HepG2 (cell line): ENCODE results near the gene RPL27A. TPM values are rescaled to one million over a fixed set of nuclear protein-coding genes. Genes with fewer than 3 reads are reported as not detected.

Source experiments
- ATAC-seq: fragments of 200-7000 bp; cut with Tn5 transposase; 3 replicates; pipeline ENCODE4 v1.9.1; 2020; ENCODE audit warnings: mild to moderate bottlenecking, moderate library complexity
- BruUV-seq: library from RNA; stranded (reverse); fragments of 400-500 nt; replicated peaks from 2 replicates; lab custom pipeline; 2021; lab: Mats Ljungman, UMichigan
- CTCF ChIA-PET: fragments of 300-600 bp; formaldehyde crosslinking; extraction: SDS; loops from one replicate; lab custom pipeline; 2021; ENCODE audit warnings: low total read pairs, inconsistent platforms, low intra/inter-chr PET ratio; lab: Yijun Ruan, JAX
- POLR2A ChIA-PET: fragments of 350-600 bp; sonication (Branson Sonifier 250); formaldehyde crosslinking; loops from one replicate; lab custom pipeline; 2020; ENCODE audit warnings: antibody characterized with exemption, inconsistent platforms; lab: Yijun Ruan, JAX
- DNase-seq: peaks from one replicate; pipeline ENCODE4 v3.0.0-alpha.2; 2015; ENCODE audit warnings: low spot score
- FAIRE-seq: peaks from 3 replicates; lab custom pipeline; 2011; peaks lifted over from hg19 to GRCh38; lab: Jason Lieb, UNC
- H2AFZ ChIP-seq: one replicate; pipeline ENCODE4 v1.6.1; 2011; ENCODE audit warnings: low read length, inconsistent platforms
- H3K27ac ChIP-seq: fragments of 300-600 bp; 3 replicates; pipeline ENCODE4 v1.8.0; 2011; ENCODE audit warnings: mixed run types, mild to moderate bottlenecking, mixed read lengths, low read length, inconsistent platforms; ENCODE audit not compliant: insufficient read depth; ENCODE audit errors: extremely low read length
- H3K27me3 ChIP-seq, 2 experiments: fragments of 200-600 bp in 1 of 2; 2 replicates in 1 of 2; 3 replicates in 1 of 2; pipeline versions ENCODE4 v1.6.0 to v1.8.0; 2011; ENCODE audit warnings: low read length in 2 of 2, mild to moderate bottlenecking in 2 of 2, moderate library complexity in 2 of 2, inconsistent platforms in 1 of 2; ENCODE audit not compliant: insufficient read depth in 2 of 2, control insufficient read depth in 1 of 2
- H3K36me3 ChIP-seq, 2 experiments: fragments of 200-600 bp in 1 of 2; replicated peaks in 1 of 2; 2 replicates in 1 of 2; 3 replicates in 1 of 2; pipeline versions ENCODE4 v1.5.1 to v1.8.0; 2011; ENCODE audit warnings: low read length in 2 of 2, inconsistent platforms in 1 of 2; ENCODE audit not compliant: insufficient read depth in 2 of 2, control insufficient read depth in 1 of 2
- H3K4me1 ChIP-seq: 2 replicates; pipeline ENCODE4 v1.5.1; 2012; ENCODE audit warnings: low read length, inconsistent platforms; ENCODE audit not compliant: insufficient read depth
- H3K4me2 ChIP-seq: 2 replicates; pipeline ENCODE4 v1.6.0; 2011; ENCODE audit warnings: low read depth, low read length, inconsistent platforms
- H3K4me3 ChIP-seq, 3 experiments: fragments of 200-600 bp in 1 of 3; sonication (generic), shearing (Covaris generic) in 1 of 3; replicated peaks in 1 of 3; 2 replicates each; pipeline ENCODE4 v1.5.1; 2011 to 2016; ENCODE audit warnings: low read length in 3 of 3, inconsistent platforms in 2 of 3, low read depth in 2 of 3, mild to moderate bottlenecking in 2 of 3, control low read depth in 1 of 3, mixed read lengths in 1 of 3; ENCODE audit not compliant: insufficient read depth in 1 of 3
- H3K79me2 ChIP-seq: one replicate; pipeline ENCODE4 v1.6.1; 2011; ENCODE audit warnings: low read length, inconsistent platforms; ENCODE audit not compliant: insufficient read depth
- H3K9ac ChIP-seq: 2 replicates; pipeline ENCODE4 v1.6.0; 2011; ENCODE audit warnings: mild to moderate bottlenecking, low read depth, low read length, inconsistent platforms; ENCODE audit not compliant: insufficient read depth
- H3K9me3 ChIP-seq: 2 replicates; pipeline ENCODE4 v1.5.1; 2012; ENCODE audit warnings: mild to moderate bottlenecking, low read length
- H4K20me1 ChIP-seq: 2 replicates; pipeline ENCODE4 v1.6.0; 2011; ENCODE audit warnings: inconsistent platforms, mild to moderate bottlenecking, low read length, moderate library complexity; ENCODE audit not compliant: insufficient read depth
- BRD4 ChIP-seq: sonication (generic); formaldehyde crosslinking; IDR thresholded peaks from 2 replicates; pipeline ENCODE4 v1.4.0; 2020; ENCODE audit warnings: missing genetic modification reagents
- FOXA3 ChIP-seq: IDR thresholded peaks from 2 replicates; pipeline ENCODE4 v1.6.1; 2016; ENCODE audit warnings: missing genetic modification reagents, missing compliant biosample characterization
- IKZF4 ChIP-seq: sonication (generic); formaldehyde crosslinking; IDR thresholded peaks from 2 replicates; pipeline ENCODE4 v1.5.1; 2020; ENCODE audit warnings: borderline replicate concordance, mild to moderate bottlenecking, low read depth, missing genetic modification reagents; ENCODE audit errors: not compliant biosample characterization
- MAZ ChIP-seq, 2 experiments: sonication (generic) in 1 of 2; formaldehyde crosslinking in 1 of 2; IDR thresholded peaks; 2 replicates each; pipeline versions ENCODE4 v1.5.0 to v1.6.1; 2012 to 2020; ENCODE audit warnings: low read depth in 2 of 2, mild to moderate bottlenecking in 2 of 2, borderline replicate concordance in 1 of 2, improper control_type of control experiment in 1 of 2, low read length in 1 of 2, missing genetic modification reagents in 1 of 2, moderate library complexity in 1 of 2
- NFE2L1 ChIP-seq: sonication (generic); formaldehyde crosslinking; IDR thresholded peaks from 2 replicates; pipeline ENCODE4 v1.4.0; 2020; ENCODE audit warnings: missing genetic modification reagents, mild to moderate bottlenecking, borderline replicate concordance
- NR2F2 ChIP-seq: IDR thresholded peaks from 2 replicates; pipeline ENCODE4 v1.6.1; 2012; ENCODE audit warnings: low read depth, inconsistent platforms, borderline replicate concordance
- POLR2AphosphoS2 ChIP-seq: IDR thresholded peaks from 2 replicates; pipeline ENCODE4 v1.6.1; 2011; ENCODE audit warnings: low read depth, low read length, improper control_type of control experiment
- RAD21 ChIP-seq: fragments of 450-650 bp; formaldehyde crosslinking; IDR thresholded peaks from 2 replicates; pipeline ENCODE4 v1.5.0; 2020; ENCODE audit warnings: mild to moderate bottlenecking
- SOX6 ChIP-seq, 2 experiments: fragments of 450-650 bp in 1 of 2; sonication (generic) in 1 of 2; formaldehyde crosslinking in 1 of 2; IDR thresholded peaks; 2 replicates each; pipeline versions ENCODE4 v1.4.0 to v1.6.1; 2017 to 2020; ENCODE audit warnings: antibody characterized with exemption in 1 of 2, mild to moderate bottlenecking in 1 of 2, missing genetic modification reagents in 1 of 2
- SRF ChIP-seq: IDR thresholded peaks from 2 replicates; pipeline ENCODE4 v1.6.1; 2011; ENCODE audit warnings: mild to moderate bottlenecking, low read depth, low read length, moderate library complexity
- YEATS4 ChIP-seq: sonication (generic); formaldehyde crosslinking; IDR thresholded peaks from 2 replicates; pipeline ENCODE4 v1.4.0; 2020; ENCODE audit warnings: missing genetic modification reagents, borderline replicate concordance
- ZFP90 ChIP-seq: sonication (generic); formaldehyde crosslinking; IDR thresholded peaks from 2 replicates; pipeline ENCODE4 v1.8.0; 2022; ENCODE audit warnings: missing genetic modification reagents, mild to moderate bottlenecking, inconsistent platforms, borderline replicate concordance
- ZNF333 ChIP-seq: sonication (generic); formaldehyde crosslinking; IDR thresholded peaks from 2 replicates; pipeline ENCODE4 v1.4.0; 2020; ENCODE audit warnings: mild to moderate bottlenecking, missing genetic modification reagents, borderline replicate concordance
- ZNF337 ChIP-seq: sonication (generic); formaldehyde crosslinking; IDR thresholded peaks from 2 replicates; pipeline ENCODE4 v1.5.1; 2020; ENCODE audit warnings: missing genetic modification reagents, low read depth, mild to moderate bottlenecking, borderline replicate concordance
- ZNF564 ChIP-seq: sonication (generic); formaldehyde crosslinking; IDR thresholded peaks from 2 replicates; pipeline ENCODE4 v1.8.1; 2023; ENCODE audit warnings: mild to moderate bottlenecking, missing genetic modification reagents
- WGBS: methylation state at CpG from one replicate; pipeline ENCODE4 v1.1.6; 2017; ENCODE audit warnings: low lambda C conversion rate; 5-methylcytosine and 5-hydroxymethylcytosine counted together
- in situ Hi-C: cut with HindIII; loops from 2 replicates; pipeline ENCODE4 v1.10.0; 2017; ENCODE audit warnings: low pct_unique_long_range_greater_than_20kb; ENCODE audit not compliant: extremely low pct_ligation_motif_present
- intact Hi-C: fragments of 100-400 bp; cut with micrococcal nuclease; formaldehyde crosslinking; loops from one replicate; pipeline ENCODE4 v1.10.0; 2022; ENCODE audit not compliant: unreplicated experiment
- polyA plus RNA-seq, 8 experiments: library from polyadenylated mRNA; depleted of rRNA in 3 of 8; stranded (reverse) in 7 of 8; unstranded in 1 of 8; fragments of >200 nt; fragmentation: Illumina TruSeq in 4 of 8; extraction: Trizol in 4 of 8; gene quantifications; 2 replicates each; pipeline versions ENCODE4 v1.2.1 to v1.2.3, GENCODE V29; 2011 to 2016; ENCODE audit warnings: low read depth in 4 of 8, missing spikeins in 1 of 8, mixed read lengths in 1 of 8; ENCODE audit not compliant: insufficient read depth in 1 of 8
- total RNA-seq, 5 experiments: library from RNA; depleted of rRNA; stranded (reverse); fragments of >200 nt; fragmentation: Illumina TruSeq; extraction: Trizol; gene quantifications; 2 replicates each; pipeline ENCODE4 v1.2.3, GENCODE V29; 2016; ENCODE audit warnings: low read depth in 1 of 5
- TF ChIP-seq, protein P1 (sequence below): IDR thresholded peaks from 2 replicates; pipeline ENCODE4 v1.6.1; 2012; ENCODE audit warnings: inconsistent platforms
- TF ChIP-seq, protein P2 (sequence below): sonication (generic); formaldehyde crosslinking; IDR thresholded peaks from 2 replicates; pipeline ENCODE4 v1.4.0; 2020; ENCODE audit warnings: missing genetic modification reagents

Gene RPL27A
- total and polyA plus RNA-seq, 2 of the 13 experiments (the other 11 are each of a cell fraction or from before 2014, with no cell fraction given), result 1,531 to 2,153 TPM

GRCh38 chr11:8729067-8729466 is 46.5 kb downstream of the RPL27A start:
- no peak overlapping the region for H2AFZ ChIP-seq
- H3K79me2 ChIP-seq, result no peaks in the 10 kb centered on the region
- intact Hi-C loops (loop anchor here (5.0 kb wide), 1 partner anchor 618 kb away; no protein-coding TSS in a partner anchor), in situ Hi-C loops (no loop called here)
- ChIA-PET CTCF (no interaction called here), POLR2A (interaction anchor here (2.0 kb wide), 1 partner anchor 41 kb away, joined by 4 read pairs; no protein-coding TSS in a partner anchor)
- H3K4me1 ChIP-seq, result peaks cover 18% of the 10 kb centered on the region
- no TSS peak for BruUV-seq
- ATAC-seq (no peak), DNase-seq (no peak), FAIRE-seq (no peak)
- no peaks in the 10 kb centered on the region for H3K9me3 ChIP-seq
- TF ChIP-seq ZNF333 (CRISPR knock-in tag) (no peak), POLR2AphosphoS2 (no peak), SOX6 (IDR thresholded peaks at IDR 0.05) (no peak), SOX6 (CRISPR knock-in tag; IDR thresholded peaks at IDR 0.05) (no peak), RAD21 (CRISPR knock-in tag) (no peak), ZFP90 (CRISPR knock-in tag) (no peak), SRF (no peak), ZNF564 (CRISPR knock-in tag) (no peak), IKZF4 (CRISPR knock-in tag) (no peak), FOXA3 (no peak), YEATS4 (no peak), NFE2L1 (CRISPR knock-in tag) (no peak), BRD4 (no peak), MAZ (IDR thresholded peaks at IDR 0.05; ENCODE audit: borderline replicate concordance, low read depth, low read length) (no peak), MAZ (CRISPR knock-in tag; IDR thresholded peaks at IDR 0.05; ENCODE audit: low read depth) (no peak), NR2F2 (no peak), ZNF337 (CRISPR knock-in tag) (no peak)
- TF ChIP-seq, protein P1, sequence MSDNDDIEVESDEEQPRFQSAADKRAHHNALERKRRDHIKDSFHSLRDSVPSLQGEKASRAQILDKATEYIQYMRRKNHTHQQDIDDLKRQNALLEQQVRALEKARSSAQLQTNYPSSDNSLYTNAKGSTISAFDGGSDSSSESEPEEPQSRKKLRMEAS, result no peak
- TF ChIP-seq, protein P2, sequence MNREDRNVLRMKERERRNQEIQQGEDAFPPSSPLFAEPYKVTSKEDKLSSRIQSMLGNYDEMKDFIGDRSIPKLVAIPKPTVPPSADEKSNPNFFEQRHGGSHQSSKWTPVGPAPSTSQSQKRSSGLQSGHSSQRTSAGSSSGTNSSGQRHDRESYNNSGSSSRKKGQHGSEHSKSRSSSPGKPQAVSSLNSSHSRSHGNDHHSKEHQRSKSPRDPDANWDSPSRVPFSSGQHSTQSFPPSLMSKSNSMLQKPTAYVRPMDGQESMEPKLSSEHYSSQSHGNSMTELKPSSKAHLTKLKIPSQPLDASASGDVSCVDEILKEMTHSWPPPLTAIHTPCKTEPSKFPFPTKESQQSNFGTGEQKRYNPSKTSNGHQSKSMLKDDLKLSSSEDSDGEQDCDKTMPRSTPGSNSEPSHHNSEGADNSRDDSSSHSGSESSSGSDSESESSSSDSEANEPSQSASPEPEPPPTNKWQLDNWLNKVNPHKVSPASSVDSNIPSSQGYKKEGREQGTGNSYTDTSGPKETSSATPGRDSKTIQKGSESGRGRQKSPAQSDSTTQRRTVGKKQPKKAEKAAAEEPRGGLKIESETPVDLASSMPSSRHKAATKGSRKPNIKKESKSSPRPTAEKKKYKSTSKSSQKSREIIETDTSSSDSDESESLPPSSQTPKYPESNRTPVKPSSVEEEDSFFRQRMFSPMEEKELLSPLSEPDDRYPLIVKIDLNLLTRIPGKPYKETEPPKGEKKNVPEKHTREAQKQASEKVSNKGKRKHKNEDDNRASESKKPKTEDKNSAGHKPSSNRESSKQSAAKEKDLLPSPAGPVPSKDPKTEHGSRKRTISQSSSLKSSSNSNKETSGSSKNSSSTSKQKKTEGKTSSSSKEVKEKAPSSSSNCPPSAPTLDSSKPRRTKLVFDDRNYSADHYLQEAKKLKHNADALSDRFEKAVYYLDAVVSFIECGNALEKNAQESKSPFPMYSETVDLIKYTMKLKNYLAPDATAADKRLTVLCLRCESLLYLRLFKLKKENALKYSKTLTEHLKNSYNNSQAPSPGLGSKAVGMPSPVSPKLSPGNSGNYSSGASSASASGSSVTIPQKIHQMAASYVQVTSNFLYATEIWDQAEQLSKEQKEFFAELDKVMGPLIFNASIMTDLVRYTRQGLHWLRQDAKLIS (CRISPR knock-in tag), result no peak
- no peaks in the 10 kb centered on the region for H4K20me1 ChIP-seq
- H3K4me3 ChIP-seq, result no peak overlapping the region
- peaks cover 2 to 7% of the 10 kb centered on the region in 2 experiments; a peak in 3 of 5 replicates for H3K36me3 ChIP-seq
- H3K27ac ChIP-seq, result no peak overlapping the region
- no peaks in the 10 kb centered on the region for H3K27me3 ChIP-seq
- WGBS, result 87% methylated on average over 6 of the region's 6 CpGs
- H3K4me2 ChIP-seq, result no peak overlapping the region
- H3K9ac ChIP-seq, result no peak overlapping the region
